Uterus (tissue), 2 donors: ENCODE results near the gene KCNH5.

Experiments
- POLR2A ChIP-seq, 2 donors: fragments of 450-650 bp; IDR thresholded peaks; one replicate each; pipeline ENCODE4 v1.6.1; 2016; ENCODE audit warnings: antibody characterized with exemption in 2 of 2, mild to moderate bottlenecking in 1 of 2, moderate library complexity in 1 of 2
- TF ChIP-seq, protein P1 (sequence below), 4 experiments: fragments of 200-600 bp in 2 of 4; fragments of 450-650 bp in 2 of 4; sonication (generic) in 2 of 4; IDR thresholded peaks; one replicate each; pipeline ENCODE4 v1.5.1; 2016 to 2019; ENCODE audit warnings: antibody characterized with exemption in 4 of 4, mild to moderate bottlenecking in 2 of 4, moderate library complexity in 1 of 4

DNA sequence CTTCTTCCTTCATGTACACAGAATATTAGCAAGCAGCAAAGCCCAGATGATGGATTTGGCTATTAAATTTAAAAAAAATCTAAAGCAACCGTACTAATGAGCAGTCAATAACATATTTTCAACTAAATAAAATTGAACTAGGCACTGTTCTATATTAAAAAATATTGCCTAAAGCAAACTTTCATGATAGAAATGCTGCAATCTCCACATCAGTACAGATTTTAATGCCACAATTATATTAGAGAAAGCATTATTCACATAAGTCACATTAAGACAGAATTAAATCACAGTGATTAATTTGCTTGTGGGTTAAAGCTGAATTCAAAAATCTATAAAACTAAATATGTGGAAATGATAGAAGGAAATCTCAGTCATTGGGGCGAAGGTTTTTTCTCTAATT lies 200.7 kb downstream of the KCNH5 start:
- TF ChIP-seq, protein P1, sequence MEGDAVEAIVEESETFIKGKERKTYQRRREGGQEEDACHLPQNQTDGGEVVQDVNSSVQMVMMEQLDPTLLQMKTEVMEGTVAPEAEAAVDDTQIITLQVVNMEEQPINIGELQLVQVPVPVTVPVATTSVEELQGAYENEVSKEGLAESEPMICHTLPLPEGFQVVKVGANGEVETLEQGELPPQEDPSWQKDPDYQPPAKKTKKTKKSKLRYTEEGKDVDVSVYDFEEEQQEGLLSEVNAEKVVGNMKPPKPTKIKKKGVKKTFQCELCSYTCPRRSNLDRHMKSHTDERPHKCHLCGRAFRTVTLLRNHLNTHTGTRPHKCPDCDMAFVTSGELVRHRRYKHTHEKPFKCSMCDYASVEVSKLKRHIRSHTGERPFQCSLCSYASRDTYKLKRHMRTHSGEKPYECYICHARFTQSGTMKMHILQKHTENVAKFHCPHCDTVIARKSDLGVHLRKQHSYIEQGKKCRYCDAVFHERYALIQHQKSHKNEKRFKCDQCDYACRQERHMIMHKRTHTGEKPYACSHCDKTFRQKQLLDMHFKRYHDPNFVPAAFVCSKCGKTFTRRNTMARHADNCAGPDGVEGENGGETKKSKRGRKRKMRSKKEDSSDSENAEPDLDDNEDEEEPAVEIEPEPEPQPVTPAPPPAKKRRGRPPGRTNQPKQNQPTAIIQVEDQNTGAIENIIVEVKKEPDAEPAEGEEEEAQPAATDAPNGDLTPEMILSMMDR (IDR thresholded peaks at IDR 0.05) = no peak
- TF ChIP-seq POLR2A (IDR thresholded peaks at IDR 0.05) = no peak
